ENCODE data around the gene ANP32E.
"Not testable (repeated sequence)": the region's sequence is repeated elsewhere in the genome, so short reads cannot be mapped to it uniquely, and the experiment has no call there.

Gene ANP32E

DNA sequence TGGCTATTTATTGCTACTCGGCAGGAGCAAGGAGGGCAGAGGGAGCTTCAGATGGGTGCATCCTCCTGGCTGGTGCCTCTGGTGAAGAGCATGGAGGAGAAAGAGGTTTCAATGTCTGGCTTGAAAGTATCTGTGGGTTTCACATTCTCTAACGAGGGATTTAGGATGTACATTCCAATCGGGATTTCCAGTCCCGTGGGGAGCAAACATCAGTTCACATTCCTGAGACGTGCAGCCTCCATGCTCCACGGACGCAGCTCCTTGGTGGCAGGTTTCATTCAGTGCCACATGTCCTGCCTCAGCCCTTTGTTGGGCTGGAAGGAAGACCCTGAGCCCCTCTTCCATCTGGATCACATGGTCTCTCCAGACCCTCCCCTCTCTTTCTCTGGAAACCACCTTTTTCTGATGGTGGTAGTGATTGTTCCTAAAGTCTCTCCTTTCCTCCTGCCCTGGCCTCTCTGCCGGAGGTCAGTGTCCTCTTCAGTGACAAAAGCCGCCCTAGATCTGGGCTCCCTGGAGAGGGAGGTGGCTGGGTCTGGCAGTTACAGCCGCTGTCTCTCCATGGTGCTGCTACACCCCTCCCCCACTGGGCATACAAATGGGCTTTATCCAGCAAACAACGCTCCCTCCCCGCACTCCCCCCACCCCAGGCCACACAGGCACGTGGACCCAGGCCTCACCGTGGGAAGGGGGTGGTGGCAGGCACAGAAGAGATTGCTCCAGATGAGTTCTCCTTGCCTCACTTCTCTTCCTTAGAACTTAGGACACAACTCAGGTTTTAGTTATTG is 20.8 kb upstream of the ANP32E start:
- DNase-seq (ENCODE audit: low read depth), result no peak

- no peak for DNase-seq (ENCODE audit: low read depth)
These were observed 20.3 kb upstream of the ANP32E start for GRCh38 chr1:150256198-150256553.

- no peak for DNase-seq (ENCODE audit: low read depth)
These were observed 14.0 kb upstream of the ANP32E start for GRCh38 chr1:150249936-150250335.

- no peak for DNase-seq (ENCODE audit: low read depth)
These were observed 7.1 kb upstream of the ANP32E start for GRCh38 chr1:150243003-150243402.

DNA sequence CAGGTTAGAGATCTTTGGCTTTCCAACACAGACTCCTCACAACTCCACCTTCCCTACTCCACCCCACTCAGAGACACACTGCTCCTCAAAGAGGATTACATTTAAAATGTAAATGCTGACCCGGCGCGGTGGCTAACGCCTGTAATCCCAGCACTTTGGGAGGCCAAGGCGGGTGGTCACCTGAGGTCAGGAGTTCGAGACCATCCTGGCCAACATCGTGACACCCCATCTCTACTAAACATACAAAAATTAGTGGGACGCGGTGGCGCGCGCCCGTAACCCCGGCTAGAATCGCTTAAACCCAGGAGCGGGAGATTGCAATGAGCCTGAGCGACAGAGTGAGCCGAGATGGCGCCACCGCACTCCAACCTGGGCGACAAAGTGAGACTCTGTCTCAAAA is 1.8 kb upstream of the ANP32E start:
- DNase-seq (ENCODE audit: low read depth), result no peak

- DNase-seq (ENCODE audit: low read depth), result not testable (repeated sequence)
These were observed 1.3 kb upstream of the ANP32E start for GRCh38 chr1:150237176-150237575.

DNA sequence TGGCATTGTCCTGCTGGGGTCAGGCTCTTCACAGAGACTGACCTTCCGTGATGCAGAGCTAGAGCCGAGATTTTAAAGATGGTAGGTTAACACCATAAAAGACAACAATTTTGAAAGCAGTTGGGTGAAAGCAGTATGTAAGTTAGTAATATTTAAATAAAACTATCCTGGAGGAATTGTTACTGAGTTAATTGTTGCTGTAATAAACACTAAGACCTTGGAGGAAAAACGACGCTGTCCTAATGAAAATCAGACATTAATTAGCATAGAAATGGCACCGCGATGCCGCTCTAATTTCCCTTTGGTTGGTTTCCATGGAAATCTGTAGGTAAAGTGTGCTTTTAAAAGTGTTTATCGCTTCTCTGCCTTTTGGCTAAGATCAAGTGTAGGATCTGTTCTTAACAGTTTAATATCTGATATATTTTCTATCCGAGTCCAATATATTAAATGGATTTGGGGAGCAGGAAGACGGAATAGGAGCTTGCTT is 745 bp upstream of the ANP32E start:
- DNase-seq (ENCODE audit: low read depth), result no peak

DNA sequence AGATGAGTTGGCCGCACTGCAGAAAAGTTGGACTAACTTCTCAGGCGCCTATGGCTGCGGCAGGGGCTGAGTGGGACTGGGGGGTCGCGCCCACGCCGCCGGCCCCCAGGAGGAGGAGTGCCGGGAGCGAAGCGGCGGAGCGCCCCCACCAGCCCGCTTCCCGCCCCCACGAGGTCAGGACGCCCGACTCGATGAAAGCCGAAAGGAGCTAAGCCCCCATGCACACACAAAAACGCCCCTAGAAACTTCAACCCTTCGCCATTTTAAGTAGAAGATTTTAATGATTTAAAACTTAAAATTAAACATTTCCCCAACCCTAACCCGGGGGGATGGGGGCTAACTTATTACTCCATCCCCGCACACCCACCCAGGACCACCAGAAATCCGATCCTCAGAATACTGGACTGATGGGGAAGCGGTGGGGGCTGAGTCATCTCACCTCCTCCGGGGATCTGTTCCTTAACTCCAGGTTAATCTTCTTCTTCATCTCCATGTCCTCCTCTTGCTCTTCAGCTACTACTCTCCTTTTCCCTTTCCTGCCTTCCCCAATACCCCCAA is 539 bp downstream of the ANP32E start:
- DNase-seq (ENCODE audit: low read depth), result no peak

- no peak for DNase-seq (ENCODE audit: low read depth)
These were observed 1.2 kb downstream of the ANP32E start for GRCh38 chr1:150234566-150235293.

DNA sequence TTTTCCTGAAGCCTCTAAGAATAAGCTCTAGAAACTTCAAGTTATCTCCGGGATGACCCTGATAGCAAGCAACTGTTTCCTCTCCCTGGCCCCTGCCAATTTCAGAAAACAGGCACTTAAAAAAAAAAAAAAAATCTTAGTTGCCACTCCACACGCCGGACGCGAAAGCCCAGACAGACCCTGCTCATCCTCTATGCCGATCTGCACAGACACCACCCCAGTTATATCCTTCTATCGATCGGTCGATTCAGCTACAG is 1.7 kb downstream of the ANP32E start:
- no peak for DNase-seq (ENCODE audit: low read depth)

- no peak for DNase-seq (ENCODE audit: low read depth)
These were observed 2.3 kb downstream of the ANP32E start for GRCh38 chr1:150233359-150234308.

DNA sequence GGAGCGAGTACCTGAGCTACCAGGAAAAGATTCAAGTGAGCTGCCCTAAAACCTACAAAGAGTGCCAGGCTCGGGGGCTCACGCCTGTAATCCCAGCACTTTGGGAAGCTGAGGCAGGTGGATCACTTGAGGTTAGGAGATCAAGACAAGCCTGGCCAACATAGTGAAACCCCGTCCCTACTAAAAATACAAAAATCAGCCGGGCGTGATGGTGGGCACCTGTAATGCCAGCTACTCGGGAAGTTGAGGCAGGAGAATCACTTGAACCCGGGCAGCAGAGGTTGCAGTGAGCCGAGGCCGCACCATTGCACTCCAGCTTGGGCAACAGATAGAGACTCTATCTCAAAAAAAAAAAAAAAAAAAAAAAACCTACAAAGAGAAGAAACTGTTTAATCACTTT is 3.0 kb downstream of the ANP32E start:
- not testable (repeated sequence) for DNase-seq (ENCODE audit: low read depth)

GRCh38 chr1:150228246-150228645 is 7.7 kb downstream of the ANP32E start:
- DNase-seq (ENCODE audit: low read depth), result not testable (repeated sequence)

- no peak for DNase-seq (ENCODE audit: low read depth)
These were observed 8.7 kb downstream of the ANP32E start for GRCh38 chr1:150227228-150227627.

GRCh38 chr1:150226486-150226885 is 9.4 kb downstream of the ANP32E start:
- no peak for DNase-seq (ENCODE audit: low read depth)

DNA sequence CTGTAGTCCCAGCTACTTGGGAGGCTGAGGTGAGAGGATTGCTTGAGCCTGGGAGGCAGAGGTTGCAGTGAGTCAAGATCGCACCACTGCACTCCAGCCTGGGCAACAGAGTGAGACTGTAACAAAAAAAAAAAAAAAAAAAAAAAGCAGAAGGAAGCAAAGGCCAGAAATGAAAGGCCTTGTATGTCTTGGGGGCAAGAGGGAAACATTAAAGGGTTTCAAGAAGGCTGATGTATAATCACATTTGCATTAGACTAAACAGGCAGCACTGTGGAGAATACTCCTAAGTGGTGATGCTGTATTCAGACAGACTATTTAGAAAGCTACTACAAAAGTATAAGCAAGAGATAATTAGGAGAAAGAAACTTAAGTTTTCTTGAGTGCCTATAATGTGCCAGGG is 10.4 kb downstream of the ANP32E start:
- no peak for DNase-seq (ENCODE audit: low read depth)

GRCh38 chr1:150224983-150225382 is 10.9 kb downstream of the ANP32E start:
- no peak for DNase-seq (ENCODE audit: low read depth)

DNA sequence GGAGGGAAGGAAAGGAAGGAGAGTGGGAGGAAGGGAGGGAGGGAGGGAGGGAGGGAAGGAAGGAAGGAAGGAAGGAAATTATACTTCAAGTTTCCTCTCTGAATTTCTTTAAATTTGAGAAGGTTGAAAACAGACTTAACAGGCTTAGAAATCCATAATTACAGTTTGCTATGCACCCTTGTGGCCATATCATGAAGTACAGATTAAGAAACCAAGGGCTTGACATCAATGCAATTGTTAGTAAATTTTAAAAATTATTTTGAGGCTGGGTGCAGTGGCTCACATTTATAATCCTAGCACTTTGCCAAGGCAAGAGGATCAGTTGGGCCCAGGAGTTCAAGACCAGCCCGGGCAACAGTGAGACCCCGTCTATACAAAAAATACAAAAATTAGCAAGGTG is 14.4 kb downstream of the ANP32E start:
- no peak for DNase-seq (ENCODE audit: low read depth)

- not testable (repeated sequence) for DNase-seq (ENCODE audit: low read depth)
These were observed 20.1 kb downstream of the ANP32E start for GRCh38 chr1:150215855-150216254.

GRCh38 chr1:150214099-150214756 is 21.7 kb downstream of the ANP32E start:
- not testable (repeated sequence) for DNase-seq (ENCODE audit: low read depth)

- peak; percentile 69 for DNase-seq (ENCODE audit: low read depth)
These were observed 22.5 kb downstream of the ANP32E start for GRCh38 chr1:150213170-150214098.
